Measurements from ENCODE around the gene COL6A1.

The COL6A1 gene

DNA sequence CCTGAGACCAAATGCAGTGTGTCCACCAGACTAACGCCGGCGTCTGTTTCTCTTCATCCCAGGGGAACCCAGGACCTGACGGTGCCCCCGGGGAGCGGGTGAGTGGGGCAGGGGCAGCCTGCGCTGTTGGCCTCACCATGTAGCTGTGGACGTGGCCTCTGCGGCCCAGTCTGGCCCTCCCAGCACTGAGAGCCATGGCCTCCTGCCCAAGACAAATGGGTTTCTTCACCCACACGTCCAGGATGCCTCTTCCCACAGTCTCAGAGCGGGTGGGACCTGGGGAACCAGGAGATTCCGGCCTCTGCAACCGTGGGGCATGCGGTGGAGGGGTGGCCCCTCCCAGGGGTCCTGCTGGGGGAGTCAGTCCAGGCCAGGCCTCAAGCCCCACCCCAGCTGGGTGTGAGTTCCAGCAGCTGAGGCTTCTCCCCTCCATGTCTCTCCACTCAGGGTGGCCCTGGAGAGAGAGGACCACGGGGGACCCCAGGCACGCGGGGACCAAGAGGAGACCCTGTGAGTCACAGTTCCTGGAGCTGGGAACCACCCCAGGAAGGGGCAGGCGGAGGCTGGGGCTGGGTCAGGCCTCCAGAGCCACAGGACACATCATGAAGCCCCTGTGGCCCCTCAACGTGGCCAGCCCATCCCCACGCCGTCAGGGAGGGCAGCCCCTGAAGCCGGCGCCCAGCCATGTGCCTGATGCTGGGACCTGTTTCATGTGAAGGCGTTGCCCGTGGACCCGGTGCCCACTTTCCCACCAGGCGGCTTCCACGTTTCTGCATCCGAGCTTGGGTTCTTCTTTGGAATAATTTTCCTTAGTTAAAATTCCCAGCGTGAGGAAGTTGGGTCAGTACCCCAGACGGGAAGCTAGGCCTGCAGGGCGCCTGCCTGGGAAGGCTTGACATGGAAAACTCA lies 11.0 kb downstream of the COL6A1 start:
- Histone ChIP-seq H3K27me3 (ENCODE audit: insufficient read depth, low read length) (no peaks in the 10 kb centered on the region), H3K4me1 (ENCODE audit: insufficient read depth, low read length) (no peaks in the 10 kb centered on the region), H3K4me3 (ENCODE audit: low read length) (no peak overlapping the region), H3K27ac (ENCODE audit: low read depth, low read length) (no peak overlapping the region), H3K36me3 (ENCODE audit: insufficient read depth, low read length) (peaks cover 52% of the 10 kb centered on the region), H3K9me3 (ENCODE audit: insufficient read depth, low read depth, low read length) (no peaks in the 10 kb centered on the region), H3K9ac (ENCODE audit: low read depth, low read length) (no peak overlapping the region)
- WGBS: 92% methylated on average over 32 of the region's 32 CpGs

DNA sequence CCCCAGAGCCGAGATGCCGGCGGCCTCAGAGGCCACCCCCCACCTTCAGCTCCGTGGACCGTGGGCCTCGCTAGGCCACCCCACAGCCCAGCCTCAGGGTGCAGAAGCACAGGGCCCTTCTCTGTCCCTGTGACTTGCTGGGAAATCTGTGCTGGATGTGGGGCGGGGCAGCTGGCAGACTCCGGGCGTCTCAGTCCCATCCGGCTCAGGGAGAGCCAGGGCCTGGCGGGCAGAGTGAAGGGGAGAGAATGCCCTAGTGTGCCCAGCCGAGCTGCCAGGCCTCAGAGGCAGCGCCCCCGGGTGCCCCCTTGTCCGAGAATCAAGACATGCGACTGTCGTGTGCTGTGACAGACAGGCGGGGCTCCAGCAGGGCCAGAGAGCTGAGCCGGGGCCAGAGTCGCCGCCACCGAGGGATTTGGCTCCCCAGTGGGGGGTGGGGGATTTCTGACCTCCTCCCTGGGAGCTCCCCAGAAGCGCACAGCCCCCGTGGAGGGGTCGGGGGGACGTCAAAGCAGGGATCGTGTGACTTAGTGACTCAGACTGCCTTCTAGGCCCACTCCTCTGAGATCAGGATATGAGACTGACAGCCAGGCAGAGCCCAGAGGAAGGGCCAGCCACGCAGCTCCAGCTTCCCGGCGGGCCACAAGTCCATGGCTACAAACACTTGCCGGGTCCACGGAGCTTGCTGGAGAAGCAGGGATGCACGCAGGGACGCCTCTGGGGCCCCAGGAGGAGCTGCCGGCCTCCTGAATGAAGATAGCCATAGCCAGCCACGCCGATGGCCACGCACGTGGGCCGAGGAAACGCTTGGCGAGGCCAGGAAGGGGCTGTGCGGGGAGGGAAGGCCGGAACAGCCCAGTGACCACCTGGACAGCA lies 11.9 kb downstream of the COL6A1 start:
- Histone ChIP-seq H3K27ac (ENCODE audit: low read depth, low read length) (no peak overlapping the region), H3K9me3 (ENCODE audit: insufficient read depth, low read depth, low read length) (no peaks in the 10 kb centered on the region), H3K9ac (ENCODE audit: low read depth, low read length) (no peak overlapping the region), H3K4me3 (ENCODE audit: low read length) (no peak overlapping the region), H3K4me1 (ENCODE audit: insufficient read depth, low read length) (no peaks in the 10 kb centered on the region), H3K27me3 (ENCODE audit: insufficient read depth, low read length) (no peaks in the 10 kb centered on the region), H3K36me3 (ENCODE audit: insufficient read depth, low read length) (peaks cover 60% of the 10 kb centered on the region)
- 94% methylated on average over 44 of the region's 44 CpGs for WGBS

DNA sequence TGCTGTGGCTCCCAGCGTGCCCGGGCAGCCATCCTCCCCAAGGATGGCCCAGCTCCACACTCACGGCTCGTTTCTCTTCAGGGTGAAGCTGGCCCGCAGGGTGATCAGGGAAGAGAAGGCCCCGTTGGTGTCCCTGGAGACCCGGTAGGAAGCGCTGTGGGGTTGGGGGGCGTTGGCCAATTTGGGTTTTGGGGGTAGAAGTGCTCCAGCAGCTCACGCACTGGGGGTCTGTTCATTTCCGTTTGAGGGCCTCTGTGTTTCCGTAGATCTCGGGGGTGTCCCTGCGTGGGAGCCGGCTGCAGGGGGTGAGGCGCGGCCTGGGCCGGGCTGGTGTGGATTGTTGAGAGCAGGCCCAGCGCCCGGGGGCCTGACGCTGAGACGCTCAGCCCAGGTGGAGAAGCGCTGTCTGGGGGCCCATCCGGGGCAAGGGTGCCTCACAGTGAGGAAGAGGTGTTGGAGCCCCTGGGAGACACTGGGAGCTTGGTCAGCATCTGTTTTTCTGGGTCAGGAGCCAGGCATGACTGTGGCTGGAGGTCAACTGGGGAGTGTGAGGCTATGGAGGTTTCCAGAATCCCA lies 12.6 kb downstream of the COL6A1 start:
- peaks cover 59% of the 10 kb centered on the region for H3K36me3 ChIP-seq (ENCODE audit: insufficient read depth, low read length)
- WGBS: 97% methylated on average over 24 of the region's 24 CpGs
- H3K9ac ChIP-seq (ENCODE audit: low read depth, low read length): no peak overlapping the region
- no peaks in the 10 kb centered on the region for H3K4me1 ChIP-seq (ENCODE audit: insufficient read depth, low read length)
- H3K9me3 ChIP-seq (ENCODE audit: insufficient read depth, low read depth, low read length): no peaks in the 10 kb centered on the region
- H3K4me3 ChIP-seq (ENCODE audit: low read length): no peak overlapping the region
- H3K27me3 ChIP-seq (ENCODE audit: insufficient read depth, low read length): no peaks in the 10 kb centered on the region
- H3K27ac ChIP-seq (ENCODE audit: low read depth, low read length): no peak overlapping the region

DNA sequence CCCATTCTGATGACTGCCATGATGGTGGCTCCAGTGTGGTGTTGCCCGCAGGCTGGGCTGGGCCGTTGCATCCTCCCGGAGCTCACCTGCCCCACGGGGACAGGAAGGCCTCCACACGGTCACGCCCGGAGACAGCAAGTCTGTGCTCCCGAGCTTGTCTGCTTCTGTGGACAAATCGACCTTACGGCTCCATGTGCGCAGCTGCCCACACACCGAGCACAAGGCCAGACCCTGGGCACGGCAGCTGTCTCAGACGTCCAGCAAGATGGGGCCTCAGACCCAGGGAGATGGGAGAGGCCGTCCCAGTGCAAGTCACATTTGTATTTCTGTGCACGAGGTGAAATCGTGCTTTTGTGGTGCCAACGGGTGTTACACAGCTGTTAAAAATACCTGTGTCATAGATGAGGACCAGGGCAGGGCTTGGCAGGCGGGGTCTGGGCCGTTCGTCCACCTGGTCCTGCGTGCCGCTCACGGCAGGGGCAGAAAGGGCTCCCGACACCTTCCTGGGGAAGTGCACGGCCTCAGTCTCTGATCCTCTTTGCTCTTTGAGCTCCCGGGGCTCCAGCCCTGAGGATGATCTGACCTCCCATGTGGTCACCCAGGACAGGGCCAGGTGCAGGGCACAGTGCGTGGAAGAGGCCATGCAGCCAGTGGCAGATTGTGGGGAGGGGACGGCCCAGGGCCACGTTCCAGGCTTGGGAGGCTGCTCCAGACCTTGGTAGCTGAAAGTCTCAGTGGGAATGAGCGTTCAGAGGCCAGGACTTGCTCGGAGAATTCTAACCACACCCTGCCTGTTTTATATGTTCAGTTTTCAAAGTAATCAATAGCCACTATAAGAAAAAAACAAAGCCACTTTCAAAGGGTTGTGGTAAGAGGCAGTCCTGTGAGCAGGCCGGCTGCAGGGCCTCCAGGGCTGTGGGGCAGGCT lies 13.5 kb downstream of the COL6A1 start:
- Histone ChIP-seq H3K27ac (ENCODE audit: low read depth, low read length) (no peak overlapping the region), H3K36me3 (ENCODE audit: insufficient read depth, low read length) (peaks cover 55% of the 10 kb centered on the region), H3K27me3 (ENCODE audit: insufficient read depth, low read length) (no peaks in the 10 kb centered on the region), H3K4me3 (ENCODE audit: low read length) (no peak overlapping the region), H3K9ac (ENCODE audit: low read depth, low read length) (no peak overlapping the region; the same call in 1 of the 2 replicates), H3K9me3 (ENCODE audit: insufficient read depth, low read depth, low read length) (no peaks in the 10 kb centered on the region), H3K4me1 (ENCODE audit: insufficient read depth, low read length) (no peaks in the 10 kb centered on the region)
- 94% methylated on average over 33 of the region's 33 CpGs for WGBS

DNA sequence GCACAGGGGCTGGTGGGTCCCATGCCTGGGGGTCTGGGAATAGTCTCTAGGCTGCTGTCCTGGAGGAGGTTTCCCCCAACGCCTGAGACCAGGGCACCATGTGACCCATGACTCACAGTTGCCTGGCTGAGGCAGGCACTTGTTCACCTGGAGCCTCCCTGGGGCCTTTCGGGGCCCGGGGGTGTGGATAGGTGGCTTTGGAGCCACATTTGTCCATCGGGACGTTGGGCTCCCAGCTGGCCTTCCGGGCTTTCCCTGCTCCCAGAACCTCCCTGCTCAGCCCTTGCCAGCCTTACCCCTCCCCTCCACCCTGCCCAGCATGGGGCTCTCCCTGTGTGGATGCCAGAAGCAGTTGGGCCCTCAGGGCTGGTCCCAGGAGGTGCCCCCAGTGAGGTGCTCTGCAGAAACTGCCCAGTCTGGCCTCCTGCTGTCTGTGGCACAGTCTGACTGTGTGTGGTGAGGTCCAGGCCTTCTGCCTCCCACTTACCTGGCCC lies 14.2 kb downstream of the COL6A1 start:
- Histone ChIP-seq H3K9me3 (ENCODE audit: insufficient read depth, low read depth, low read length) (no peaks in the 10 kb centered on the region), H3K4me3 (ENCODE audit: low read length) (no peak overlapping the region), H3K9ac (ENCODE audit: low read depth, low read length) (no peak overlapping the region), H3K36me3 (ENCODE audit: insufficient read depth, low read length) (peaks cover 52% of the 10 kb centered on the region), H3K4me1 (ENCODE audit: insufficient read depth, low read length) (no peaks in the 10 kb centered on the region), H3K27ac (ENCODE audit: low read depth, low read length) (no peak overlapping the region), H3K27me3 (ENCODE audit: insufficient read depth, low read length) (no peaks in the 10 kb centered on the region)
- 94% methylated on average over 6 of the region's 6 CpGs for WGBS

DNA sequence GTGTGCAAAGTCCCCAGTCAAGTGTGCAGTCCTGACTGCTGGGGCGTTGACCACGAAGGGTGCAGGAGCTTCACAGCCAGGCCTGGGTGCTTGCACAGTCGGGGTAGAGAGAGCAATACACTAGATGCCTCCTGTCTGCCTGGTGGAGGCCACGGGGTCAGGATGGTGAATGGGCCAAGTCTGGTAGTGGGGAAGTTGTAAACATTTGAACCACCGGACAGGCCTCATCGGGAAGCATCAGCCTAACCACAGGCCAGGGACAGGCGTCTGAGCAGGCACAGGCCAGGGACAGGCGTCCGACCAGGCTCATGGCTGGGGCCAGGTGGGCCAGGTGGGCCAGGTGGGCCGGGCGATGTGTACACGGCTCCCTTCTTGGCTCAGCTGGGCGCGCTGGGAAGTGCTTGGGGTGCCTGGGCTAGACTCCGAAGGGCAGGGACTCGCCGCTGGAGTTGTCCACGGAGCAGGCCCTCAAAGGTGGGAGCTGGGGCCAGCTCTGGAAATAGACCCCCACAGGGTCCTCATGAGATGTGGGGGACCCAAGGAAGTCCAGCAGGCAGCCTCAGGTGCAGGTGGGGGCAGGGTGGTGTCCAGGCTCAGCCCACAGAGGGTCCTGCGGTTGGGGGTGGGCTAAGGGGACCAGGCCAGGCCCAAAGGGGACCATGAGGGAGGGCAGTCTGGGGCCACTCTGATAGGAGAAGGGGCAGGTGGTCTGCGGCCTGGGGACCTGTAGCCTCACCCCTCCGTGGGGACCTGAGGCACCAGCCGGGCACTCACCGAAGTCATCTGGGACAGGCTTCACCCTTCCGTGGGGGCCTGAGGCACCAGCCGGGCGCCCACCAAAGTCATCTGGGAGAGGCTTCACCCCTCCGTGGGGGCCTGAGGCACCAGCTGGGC lies 15.0 kb downstream of the COL6A1 start:
- Histone ChIP-seq H3K9ac (ENCODE audit: low read depth, low read length) (no peak overlapping the region), H3K9me3 (ENCODE audit: insufficient read depth, low read depth, low read length) (no peaks in the 10 kb centered on the region), H3K36me3 (ENCODE audit: insufficient read depth, low read length) (peaks cover 50% of the 10 kb centered on the region), H3K27me3 (ENCODE audit: insufficient read depth, low read length) (no peaks in the 10 kb centered on the region), H3K27ac (ENCODE audit: low read depth, low read length) (no peak overlapping the region), H3K4me3 (ENCODE audit: low read length) (no peak overlapping the region), H3K4me1 (ENCODE audit: insufficient read depth, low read length) (no peaks in the 10 kb centered on the region)
- WGBS: 92% methylated on average over 27 of the region's 27 CpGs

DNA sequence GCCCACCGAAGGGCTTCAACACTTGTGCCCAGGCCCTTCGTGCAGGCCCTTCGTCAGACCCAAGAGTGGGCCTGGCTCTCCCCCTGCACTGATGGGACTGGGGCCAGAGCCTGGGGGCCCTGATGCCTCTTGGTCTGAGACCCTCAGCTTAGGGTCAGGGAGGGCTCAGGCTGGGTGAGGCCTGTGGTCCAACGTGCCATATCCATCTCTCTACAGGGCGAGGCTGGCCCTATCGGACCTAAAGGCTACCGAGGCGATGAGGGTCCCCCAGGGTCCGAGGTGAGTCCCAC lies 15.6 kb downstream of the COL6A1 start:
- Histone ChIP-seq H3K9me3 (ENCODE audit: insufficient read depth, low read depth, low read length) (no peaks in the 10 kb centered on the region), H3K4me1 (ENCODE audit: insufficient read depth, low read length) (no peaks in the 10 kb centered on the region), H3K4me3 (ENCODE audit: low read length) (no peak overlapping the region), H3K36me3 (ENCODE audit: insufficient read depth, low read length) (peaks cover 49% of the 10 kb centered on the region), H3K9ac (ENCODE audit: low read depth, low read length) (no peak overlapping the region), H3K27me3 (ENCODE audit: insufficient read depth, low read length) (no peaks in the 10 kb centered on the region), H3K27ac (ENCODE audit: low read depth, low read length) (no peak overlapping the region)
- WGBS: 95% methylated on average over 9 of the region's 9 CpGs

DNA sequence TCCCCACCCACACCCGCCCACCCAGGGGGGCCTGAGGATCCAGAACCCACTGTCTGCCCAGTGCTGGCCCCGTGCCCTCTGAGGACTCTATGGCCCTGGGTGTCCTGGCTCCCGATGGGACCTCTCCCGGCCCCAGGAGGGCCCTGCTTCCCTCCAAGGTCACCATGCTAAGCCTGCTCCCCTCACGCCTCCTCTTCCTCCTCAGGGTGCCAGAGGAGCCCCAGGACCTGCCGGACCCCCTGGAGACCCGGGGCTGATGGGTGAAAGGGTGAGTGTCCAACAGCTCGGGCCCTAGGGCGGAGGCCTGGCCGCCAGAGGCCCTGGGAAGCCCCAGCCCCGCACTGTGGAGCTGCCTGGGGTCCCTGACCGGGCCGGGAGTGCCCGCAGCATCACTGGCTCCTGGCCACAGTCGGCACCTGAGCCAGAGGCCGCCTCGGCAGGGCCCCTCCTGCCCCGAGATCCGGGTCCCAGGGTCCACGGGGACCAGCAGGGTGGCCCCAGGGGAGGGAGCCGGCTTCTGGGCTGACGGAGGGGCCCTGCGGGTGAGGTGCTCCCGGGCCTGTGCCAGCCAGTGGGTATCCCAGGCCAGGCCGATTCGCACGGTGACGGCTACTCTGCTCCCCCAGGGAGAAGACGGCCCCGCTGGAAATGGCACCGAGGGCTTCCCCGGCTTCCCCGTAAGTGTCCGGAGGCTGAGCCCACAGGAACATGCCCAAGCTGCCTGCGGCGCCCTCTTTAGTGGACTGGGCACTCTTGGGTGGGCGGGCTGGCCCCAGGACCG lies 16.1 kb downstream of the COL6A1 start:
- Histone ChIP-seq H3K9ac (ENCODE audit: low read depth, low read length) (no peak overlapping the region), H3K27ac (ENCODE audit: low read depth, low read length) (no peak overlapping the region), H3K4me1 (ENCODE audit: insufficient read depth, low read length) (no peaks in the 10 kb centered on the region), H3K36me3 (ENCODE audit: insufficient read depth, low read length) (peaks cover 47% of the 10 kb centered on the region), H3K4me3 (ENCODE audit: low read length) (no peak overlapping the region), H3K9me3 (ENCODE audit: insufficient read depth, low read depth, low read length) (no peaks in the 10 kb centered on the region), H3K27me3 (ENCODE audit: insufficient read depth, low read length) (no peaks in the 10 kb centered on the region)
- WGBS: 96% methylated on average over 38 of the region's 38 CpGs

DNA sequence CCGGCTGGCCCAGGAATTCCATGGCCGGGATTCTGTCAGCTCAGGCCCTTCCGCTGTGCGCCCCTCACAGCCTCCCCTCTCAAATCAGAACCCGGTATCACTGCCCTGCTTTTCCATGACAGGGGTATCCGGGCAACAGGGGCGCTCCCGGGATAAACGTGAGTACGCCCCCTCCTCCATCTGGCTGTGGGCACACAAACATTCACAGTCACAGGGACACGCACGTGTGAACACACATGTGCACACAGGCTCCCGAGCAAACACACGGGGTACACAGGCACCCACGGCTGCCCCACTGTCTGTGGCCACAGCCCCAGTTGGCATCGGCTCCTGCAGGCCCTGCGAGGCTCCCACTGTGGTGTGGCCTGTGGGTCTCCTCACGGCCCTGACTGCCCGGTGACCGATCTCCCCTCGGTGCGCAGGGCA lies 16.7 kb downstream of the COL6A1 start:
- 94% methylated on average over 22 of the region's 22 CpGs for WGBS
- Histone ChIP-seq H3K27ac (ENCODE audit: low read depth, low read length) (no peak overlapping the region), H3K36me3 (ENCODE audit: insufficient read depth, low read length) (peaks cover 48% of the 10 kb centered on the region)

More for the DNA sequence above, 16.7 kb downstream of the COL6A1 start:
- H3K27me3 ChIP-seq (ENCODE audit: insufficient read depth, low read length): no peaks in the 10 kb centered on the region
- H3K4me1 ChIP-seq (ENCODE audit: insufficient read depth, low read length): no peaks in the 10 kb centered on the region
- no peaks in the 10 kb centered on the region for H3K9me3 ChIP-seq (ENCODE audit: insufficient read depth, low read depth, low read length)
- no peak overlapping the region for H3K4me3 ChIP-seq (ENCODE audit: low read length)
- H3K9ac ChIP-seq (ENCODE audit: low read depth, low read length): no peak overlapping the region

All from HUES64 (cell line).